ENCODE data around the gene MICALL2.

DNA sequence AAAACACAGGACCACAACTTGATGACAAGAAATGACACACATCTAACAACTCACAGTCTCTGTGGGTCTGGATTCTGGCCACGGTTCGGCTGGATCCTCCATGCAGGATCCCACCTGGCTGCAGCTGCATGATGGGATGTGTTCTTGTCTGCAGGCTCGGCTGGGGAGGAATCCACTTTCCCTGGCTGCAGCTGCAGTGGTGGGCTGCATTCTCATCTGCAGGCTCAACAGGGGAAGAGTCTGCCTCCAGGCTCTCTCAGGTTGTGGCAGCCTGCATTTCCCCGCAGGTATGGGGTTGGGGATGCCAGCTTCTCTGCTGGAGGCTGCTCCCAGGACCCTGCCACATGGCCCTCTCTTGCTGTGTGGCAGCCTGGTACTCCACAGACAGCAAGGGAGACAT is 64.9 kb downstream of the MICALL2 start:
- no peak for TF ChIP-seq POLR2A (IDR thresholded peaks at IDR 0.05; ENCODE audit: low read length)
- TF ChIP-seq GATA1 (IDR thresholded peaks at IDR 0.05; ENCODE audit: low read depth, low read length), result no peak
